ENCODE measurements around the gene RTP3.

The RTP3 gene

DNA sequence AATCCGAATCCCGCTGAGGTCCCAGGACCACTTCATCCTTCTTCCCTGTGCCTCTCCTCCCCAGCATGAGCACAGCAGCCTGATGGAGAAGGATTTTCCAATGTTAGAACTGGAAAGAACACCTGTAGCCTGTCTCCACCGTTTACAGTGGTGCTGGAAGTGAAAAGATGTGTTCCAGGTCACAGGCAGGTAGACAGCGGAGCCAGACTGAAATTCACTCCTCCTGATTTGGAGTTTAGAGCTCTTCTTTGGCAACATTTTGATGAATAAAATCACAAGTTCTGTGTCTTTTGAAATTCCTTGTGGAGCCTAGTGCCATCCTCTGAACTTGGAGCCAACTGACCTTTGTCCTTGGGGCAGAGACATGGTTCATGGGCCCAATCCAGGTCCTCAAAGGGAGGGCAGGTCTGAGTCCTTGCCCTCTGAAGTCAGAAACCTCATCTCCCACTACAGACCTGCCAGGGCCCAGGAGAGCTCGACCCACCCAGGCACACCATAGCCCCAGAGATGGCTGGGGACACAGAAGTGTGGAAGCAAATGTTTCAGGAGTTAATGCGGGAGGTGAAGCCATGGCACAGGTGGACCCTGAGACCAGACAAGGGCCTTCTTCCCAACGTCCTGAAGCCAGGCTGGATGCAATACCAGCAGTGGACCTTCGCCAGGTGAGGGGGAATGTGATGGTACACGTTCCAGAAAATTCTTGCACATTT lies at the start of gene RTP3:
Gene RTP3, plus strand, starts transcription at position 421 of the 710 bp plus-strand sequence. Its CDS starts 87 bp downstream, at position 508.
- DNase-seq (ENCODE audit: low read depth) = no peak

- no peak for DNase-seq (ENCODE audit: low read depth)
Observed at GRCh38 chr3:46448721-46449120, 49.1 kb upstream of the RTP3 start.

- DNase-seq (ENCODE audit: low read depth) = no peak
Observed at GRCh38 chr3:46449755-46450552, 47.8 kb upstream of the RTP3 start.

DNA sequence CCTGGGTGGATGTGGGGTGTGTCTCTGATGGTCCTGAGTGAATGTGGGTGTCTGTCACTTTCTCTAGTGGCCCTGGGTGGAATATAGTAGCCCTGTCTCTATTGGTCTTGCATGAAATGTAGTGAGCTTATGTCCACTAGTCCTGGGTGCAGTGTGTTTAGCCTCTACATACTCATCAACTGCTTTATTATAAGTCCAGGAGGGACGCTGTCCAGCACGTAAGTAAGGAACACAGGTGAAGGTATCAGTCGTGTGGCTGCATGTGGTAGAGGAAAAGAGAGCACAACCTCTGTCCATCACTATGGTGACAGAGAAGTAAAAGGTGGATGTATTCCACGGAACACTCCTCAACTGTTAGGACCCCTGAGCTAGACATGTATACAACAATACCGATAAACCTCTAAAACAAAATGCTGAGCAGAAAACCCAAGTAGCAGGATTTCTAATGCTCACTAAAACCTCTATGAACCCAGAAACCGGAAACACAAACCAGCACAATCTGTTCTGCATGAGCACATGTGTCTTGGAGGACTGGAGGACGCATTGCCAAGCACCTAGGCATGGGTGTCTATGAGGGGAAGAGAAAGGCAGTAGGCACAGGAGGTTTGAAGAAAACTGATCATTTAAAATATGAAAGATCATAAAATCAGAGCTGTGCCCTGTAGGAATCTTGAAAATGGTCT lies 44.1 kb upstream of the RTP3 start:
- DNase-seq (ENCODE audit: low read depth) = no peak

GRCh38 chr3:46454209-46454595 lies 43.6 kb upstream of the RTP3 start:
- DNase-seq (ENCODE audit: low read depth) = no peak

GRCh38 chr3:46454606-46455005 lies 43.2 kb upstream of the RTP3 start:
- DNase-seq (ENCODE audit: low read depth) = no peak

- no peak for DNase-seq (ENCODE audit: low read depth)
Observed at GRCh38 chr3:46455231-46456115, 42.3 kb upstream of the RTP3 start.

GRCh38 chr3:46456118-46456517 lies 41.7 kb upstream of the RTP3 start:
- no peak for DNase-seq (ENCODE audit: low read depth)

DNA sequence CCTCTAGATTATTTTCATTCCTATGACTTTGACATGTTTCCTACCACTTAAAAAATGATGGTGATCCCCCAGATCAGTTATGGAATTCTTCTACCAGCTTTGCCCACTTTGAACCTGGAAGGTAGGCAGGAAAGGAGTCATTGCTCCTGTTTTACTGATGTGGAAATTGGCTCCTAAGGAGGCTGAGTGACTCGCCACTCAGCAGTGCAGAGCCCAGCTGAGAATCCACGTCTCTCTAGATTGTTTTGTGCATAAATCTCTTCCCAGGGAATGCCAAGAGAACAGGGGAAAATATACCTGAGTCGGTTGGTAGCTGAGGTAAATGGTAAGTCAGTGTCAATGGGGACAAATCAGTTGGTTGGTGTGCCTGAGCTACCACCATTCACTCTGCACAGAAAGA lies 37.7 kb upstream of the RTP3 start:
- DNase-seq (ENCODE audit: low read depth) = no peak

- no peak for DNase-seq (ENCODE audit: low read depth)
Observed at GRCh38 chr3:46462111-46462510, 35.7 kb upstream of the RTP3 start.

GRCh38 chr3:46462511-46462910 lies 35.3 kb upstream of the RTP3 start:
- DNase-seq (ENCODE audit: low read depth) = no peak

DNA sequence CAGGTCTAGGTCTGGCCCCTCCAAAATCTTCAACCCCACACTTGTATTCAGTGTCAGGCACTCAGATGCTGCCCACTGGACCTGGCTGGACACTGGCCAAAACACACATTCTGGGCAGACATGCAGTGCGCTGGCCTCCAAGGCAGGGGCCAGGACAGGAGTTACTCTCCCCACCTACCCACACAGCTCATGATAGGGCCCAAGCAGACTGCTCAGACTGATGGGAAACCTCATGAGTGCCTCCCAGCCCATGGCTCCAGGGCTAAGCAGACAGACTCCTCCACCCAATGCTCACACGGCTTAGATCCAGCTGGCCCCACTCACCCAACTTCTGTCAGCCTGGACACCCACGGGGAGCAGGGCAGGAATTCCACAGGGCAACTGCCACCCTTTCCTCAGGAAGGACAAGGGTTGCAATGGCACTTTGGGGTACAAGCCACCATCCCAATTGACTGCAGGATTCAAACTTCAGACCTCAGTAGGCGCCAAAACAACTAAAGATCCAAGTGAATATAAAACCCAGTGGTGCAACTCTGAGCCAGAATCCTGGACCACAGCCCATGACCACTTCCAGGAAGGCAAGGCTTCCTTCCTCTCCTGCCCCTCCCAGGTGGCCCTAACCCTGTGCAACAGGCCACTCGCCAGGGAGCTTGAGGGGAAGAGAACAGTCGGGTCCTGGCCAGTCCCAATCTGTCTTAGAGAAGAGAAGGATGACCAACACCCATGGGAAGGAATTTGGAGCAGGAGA lies 34.5 kb upstream of the RTP3 start:
- no peak for DNase-seq (ENCODE audit: low read depth)

- DNase-seq (ENCODE audit: low read depth) = no peak
Observed at GRCh38 chr3:46463868-46464241, 33.9 kb upstream of the RTP3 start.

DNA sequence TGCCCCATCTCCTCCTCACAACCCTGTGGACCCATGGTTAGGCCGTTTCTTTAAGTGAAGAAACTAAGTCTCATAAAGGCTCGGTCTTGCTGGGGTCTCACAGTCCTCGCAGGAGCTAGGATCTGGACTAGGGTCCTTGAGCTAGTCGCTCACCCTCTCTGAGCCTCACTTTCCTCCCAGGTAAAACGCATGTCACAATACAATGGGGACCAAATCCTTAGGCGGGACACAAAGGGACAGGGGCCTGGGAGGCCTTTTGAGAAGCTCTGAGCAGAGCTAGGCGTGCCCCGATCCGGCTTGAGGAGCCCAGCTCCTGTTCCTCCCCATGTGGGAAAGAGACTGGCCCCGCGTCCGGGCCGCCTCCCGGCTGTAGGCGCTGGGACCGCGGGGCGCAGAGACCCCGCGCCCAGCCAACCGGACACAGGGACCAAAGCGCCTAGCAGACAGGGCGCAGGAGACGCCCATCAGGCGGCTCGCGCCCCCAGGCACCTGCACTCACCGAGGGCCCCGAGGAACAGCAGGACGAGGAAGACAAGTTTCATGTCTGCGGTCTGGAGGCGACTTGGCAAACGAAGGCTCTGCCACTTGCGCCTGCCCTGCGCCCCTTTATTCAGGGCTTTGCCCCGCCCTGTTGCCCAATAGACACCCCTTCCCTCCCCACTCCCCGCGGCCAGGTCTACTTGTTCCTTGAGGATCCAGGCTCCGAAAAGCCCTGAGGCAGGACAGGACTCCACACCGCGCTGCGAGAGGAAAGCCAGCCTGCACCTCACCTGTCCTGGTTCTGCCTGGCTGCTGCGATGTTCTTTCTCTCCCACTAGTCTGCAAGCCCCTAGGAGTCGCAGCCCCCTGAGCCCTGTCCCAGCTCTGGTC lies 33.2 kb upstream of the RTP3 start, which contains the start of gene LTF:
Gene LTF, minus strand, starts transcription at position 580 of the 870 bp plus-strand sequence. Its CDS starts 38 bp downstream, at position 542.
- no peak for DNase-seq (ENCODE audit: low read depth)

- DNase-seq (ENCODE audit: low read depth) = no peak
Observed at GRCh38 chr3:46465196-46465520, 32.6 kb upstream of the RTP3 start.

DNA sequence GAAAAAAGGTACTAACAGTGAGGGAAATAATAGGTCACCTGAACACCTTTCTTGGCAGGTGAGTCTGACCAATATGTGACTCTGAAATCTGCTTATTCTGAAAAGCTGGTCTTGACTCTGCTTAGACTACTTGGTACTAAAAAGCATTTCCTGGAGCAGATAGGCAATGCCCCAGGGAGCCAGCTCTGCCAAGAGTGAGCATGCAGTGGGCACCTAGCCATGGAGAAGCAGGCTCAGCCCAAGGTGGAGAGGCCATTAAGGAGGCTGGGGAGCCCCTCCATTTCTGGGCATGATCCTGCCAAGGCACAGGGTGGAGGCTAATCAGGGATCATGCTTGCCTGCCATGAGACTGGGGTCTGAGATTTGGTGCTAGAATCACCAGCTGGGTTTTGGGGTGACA lies 31.5 kb upstream of the RTP3 start:
- no peak for DNase-seq (ENCODE audit: low read depth)

DNA sequence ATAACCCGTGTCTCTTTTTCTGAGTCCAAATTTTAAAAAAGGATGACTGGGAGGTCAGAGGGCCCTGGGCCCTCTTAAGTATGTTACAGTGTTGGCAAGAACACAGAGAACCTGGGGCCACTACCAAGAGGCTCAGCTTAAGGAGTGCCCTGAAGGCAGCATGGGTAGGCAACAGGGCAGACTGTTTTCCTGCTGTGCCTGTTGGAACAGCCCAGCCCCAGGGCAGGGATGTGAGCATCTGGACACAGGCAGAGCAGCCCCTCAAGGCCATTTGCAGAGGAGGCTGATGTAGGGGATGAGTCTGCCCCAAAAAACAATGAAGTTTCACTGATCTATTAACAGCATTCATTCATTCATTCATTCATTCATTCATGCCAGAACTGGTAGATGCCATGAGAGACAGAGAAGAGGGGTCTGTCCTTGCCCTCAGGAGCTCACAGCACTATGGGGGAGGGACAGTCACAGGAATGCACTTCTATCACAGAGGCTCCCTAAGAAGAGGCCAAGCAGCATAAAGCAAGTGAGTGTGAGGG lies 30.8 kb upstream of the RTP3 start:
- DNase-seq (ENCODE audit: low read depth) = no peak

DNA sequence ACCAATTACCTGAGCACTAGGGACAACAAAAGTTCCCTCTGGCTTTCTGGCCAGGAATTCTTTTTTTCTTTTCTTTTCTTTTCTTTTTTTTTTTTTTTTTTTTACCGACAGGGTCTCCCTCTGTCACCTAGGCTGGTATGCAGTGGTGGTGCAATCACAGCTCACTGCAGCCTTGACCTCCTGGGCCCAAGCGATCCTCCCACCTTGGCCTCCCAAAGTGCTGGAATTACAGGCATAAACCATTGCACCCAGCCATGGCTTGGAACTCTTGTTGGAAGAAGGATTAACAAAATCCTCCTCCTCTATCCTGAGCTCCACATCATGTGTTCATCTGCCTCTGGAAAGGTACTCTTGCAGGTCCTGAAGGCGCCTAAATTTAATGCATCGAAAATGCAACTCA lies 30.2 kb upstream of the RTP3 start:
- DNase-seq (ENCODE audit: low read depth) = no peak

- DNase-seq (ENCODE audit: low read depth) = no peak
Observed at GRCh38 chr3:46468753-46469600, 28.8 kb upstream of the RTP3 start.
